Stimulated activated memory B cell treated with anti-CD40 and anti-IgM and Interleukin-4, amounts not matched to agents 10 μg/mL and 1 μg/mL and 100 μg/mL, for 72 hours (primary cell): ENCODE results near the gene TBPL2.
"Not testable (repeated sequence)": the region's sequence is repeated elsewhere in the genome, so short reads cannot be mapped to it uniquely, and the experiment has no call there.

Experiments used
- ATAC-seq: fragments of 150-1000 bp; cut with Tn5 transposase; 2 replicates; pipeline ENCODE4 v1.10.0; 2021
- H3K27ac Mint-ChIP-seq: one replicate; pipeline ENCODE4 v1.8.0; 2022; ENCODE audit warnings: mild to moderate bottlenecking, mixed read lengths
- H3K27me3 Mint-ChIP-seq: one replicate; pipeline ENCODE4 v1.8.0; 2022; ENCODE audit warnings: mixed read lengths
- H3K36me3 Mint-ChIP-seq: one replicate; pipeline ENCODE4 v1.8.0; 2022; ENCODE audit warnings: mixed read lengths
- H3K4me1 Mint-ChIP-seq: one replicate; pipeline ENCODE4 v1.8.0; 2022; ENCODE audit warnings: mixed read lengths
- H3K4me3 Mint-ChIP-seq: one replicate; pipeline ENCODE4 v1.8.0; 2022; ENCODE audit warnings: mild to moderate bottlenecking, moderate library complexity, mixed read lengths
- H3K9me3 Mint-ChIP-seq: one replicate; pipeline ENCODE4 v1.8.0; 2022; ENCODE audit warnings: mixed read lengths

Gene TBPL2

GRCh38 chr14:55440385-55440784 lies at the start of gene TBPL2:
Gene TBPL2, minus strand, starts transcription at chr14:55440616. Its CDS starts 167 bp downstream, at chr14:55440449.
- ATAC-seq: no peak
- H3K4me1 Mint-ChIP-seq: no peaks in the 10 kb centered on the region
- H3K9me3 Mint-ChIP-seq: no peaks in the 10 kb centered on the region
- H3K27me3 Mint-ChIP-seq: peaks cover 23% of the 10 kb centered on the region
- H3K27ac Mint-ChIP-seq: no peak within 1 kb of the TSS
- no peak within 1 kb of the TSS for H3K4me3 Mint-ChIP-seq
- H3K36me3 Mint-ChIP-seq: no peaks in the 10 kb centered on the region

GRCh38 chr14:55488204-55488603 lies 47.8 kb upstream of the TBPL2 start:
- Mint-ChIP-seq H3K27ac (no peak overlapping the region), H3K27me3 (no peaks in the 10 kb centered on the region), H3K4me3 (no peak overlapping the region), H3K36me3 (no peaks in the 10 kb centered on the region), H3K9me3 (no peaks in the 10 kb centered on the region), H3K4me1 (no peaks in the 10 kb centered on the region)
- ATAC-seq: no peak

- no peaks in the 10 kb centered on the region for H3K27me3 Mint-ChIP-seq
- no peaks in the 10 kb centered on the region for H3K36me3 Mint-ChIP-seq
- no peak for ATAC-seq
- no peaks in the 10 kb centered on the region for H3K4me1 Mint-ChIP-seq
- no peak overlapping the region for H3K4me3 Mint-ChIP-seq
- no peaks in the 10 kb centered on the region for H3K9me3 Mint-ChIP-seq
- no peak overlapping the region for H3K27ac Mint-ChIP-seq
Observed at GRCh38 chr14:55482936-55483605, 42.7 kb upstream of the TBPL2 start.

- no peaks in the 10 kb centered on the region for H3K36me3 Mint-ChIP-seq
- ATAC-seq: no peak
- H3K9me3 Mint-ChIP-seq: no peaks in the 10 kb centered on the region
- no peak overlapping the region for H3K4me3 Mint-ChIP-seq
- no peaks in the 10 kb centered on the region for H3K27me3 Mint-ChIP-seq
- H3K27ac Mint-ChIP-seq: no peak overlapping the region
- no peaks in the 10 kb centered on the region for H3K4me1 Mint-ChIP-seq
Observed at GRCh38 chr14:55481769-55482168, 41.4 kb upstream of the TBPL2 start.

GRCh38 chr14:55477680-55478079 lies 37.3 kb upstream of the TBPL2 start:
- Mint-ChIP-seq H3K36me3 (no peaks in the 10 kb centered on the region), H3K4me1 (no peaks in the 10 kb centered on the region), H3K4me3 (no peak overlapping the region), H3K27ac (no peak overlapping the region), H3K9me3 (no peaks in the 10 kb centered on the region), H3K27me3 (no peaks in the 10 kb centered on the region)
- no peak for ATAC-seq

GRCh38 chr14:55476448-55476847 lies 36.0 kb upstream of the TBPL2 start:
- not testable (repeated sequence) for H3K4me1 Mint-ChIP-seq, H3K27me3 Mint-ChIP-seq, H3K9me3 Mint-ChIP-seq, ATAC-seq, H3K36me3 Mint-ChIP-seq, H3K27ac Mint-ChIP-seq, H3K4me3 Mint-ChIP-seq

GRCh38 chr14:55473786-55474185 lies 33.4 kb upstream of the TBPL2 start:
- H3K4me3 Mint-ChIP-seq: no peak overlapping the region
- H3K36me3 Mint-ChIP-seq: no peaks in the 10 kb centered on the region
- no peaks in the 10 kb centered on the region for H3K9me3 Mint-ChIP-seq
- no peak for ATAC-seq
- H3K27me3 Mint-ChIP-seq: peaks cover 11% of the 10 kb centered on the region
- no peak overlapping the region for H3K27ac Mint-ChIP-seq
- no peaks in the 10 kb centered on the region for H3K4me1 Mint-ChIP-seq

- Mint-ChIP-seq H3K4me3 (no peak overlapping the region), H3K27ac (no peak overlapping the region), H3K9me3 (no peaks in the 10 kb centered on the region), H3K4me1 (no peaks in the 10 kb centered on the region), H3K27me3 (peaks cover 20% of the 10 kb centered on the region), H3K36me3 (no peaks in the 10 kb centered on the region)
- ATAC-seq: no peak
Observed at GRCh38 chr14:55470025-55470424, 29.6 kb upstream of the TBPL2 start.

- no peaks in the 10 kb centered on the region for H3K4me1 Mint-ChIP-seq
- no peaks in the 10 kb centered on the region for H3K36me3 Mint-ChIP-seq
- H3K4me3 Mint-ChIP-seq: no peak overlapping the region
- ATAC-seq: no peak
- H3K27me3 Mint-ChIP-seq: peaks cover 31% of the 10 kb centered on the region
- no peak overlapping the region for H3K27ac Mint-ChIP-seq
- no peaks in the 10 kb centered on the region for H3K9me3 Mint-ChIP-seq
Observed at GRCh38 chr14:55467307-55467706, 26.9 kb upstream of the TBPL2 start.

GRCh38 chr14:55458800-55459515 lies 18.5 kb upstream of the TBPL2 start:
- Mint-ChIP-seq H3K9me3 (no peaks in the 10 kb centered on the region), H3K27me3 (peaks cover 23% of the 10 kb centered on the region), H3K36me3 (no peaks in the 10 kb centered on the region), H3K4me3 (no peak overlapping the region), H3K27ac (no peak overlapping the region), H3K4me1 (peaks cover 13% of the 10 kb centered on the region)
- peak; percentile 73 for ATAC-seq

- no peak overlapping the region for H3K27ac Mint-ChIP-seq
- H3K4me1 Mint-ChIP-seq: peaks cover 13% of the 10 kb centered on the region
- no peaks in the 10 kb centered on the region for H3K36me3 Mint-ChIP-seq
- peaks cover 14% of the 10 kb centered on the region for H3K27me3 Mint-ChIP-seq
- ATAC-seq: no peak
- H3K9me3 Mint-ChIP-seq: no peaks in the 10 kb centered on the region
- H3K4me3 Mint-ChIP-seq: no peak overlapping the region
Observed at GRCh38 chr14:55457496-55457895, 17.1 kb upstream of the TBPL2 start.

- not testable (repeated sequence) for ATAC-seq, H3K9me3 Mint-ChIP-seq, H3K4me3 Mint-ChIP-seq, H3K36me3 Mint-ChIP-seq, H3K27ac Mint-ChIP-seq
- Mint-ChIP-seq H3K27me3 (peaks cover 14% of the 10 kb centered on the region), H3K4me1 (peaks cover 13% of the 10 kb centered on the region)
Observed at GRCh38 chr14:55456411-55456810, 16.0 kb upstream of the TBPL2 start.

- no peak overlapping the region for H3K27ac Mint-ChIP-seq
- H3K9me3 Mint-ChIP-seq: no peaks in the 10 kb centered on the region
- peaks cover 19% of the 10 kb centered on the region for H3K4me1 Mint-ChIP-seq
- H3K36me3 Mint-ChIP-seq: no peaks in the 10 kb centered on the region
- ATAC-seq: no peak
- H3K27me3 Mint-ChIP-seq: peaks cover 14% of the 10 kb centered on the region
- H3K4me3 Mint-ChIP-seq: no peak overlapping the region
Observed at GRCh38 chr14:55454264-55455002, 14.0 kb upstream of the TBPL2 start.

GRCh38 chr14:55451950-55452349 lies 11.5 kb upstream of the TBPL2 start:
- Mint-ChIP-seq H3K4me3 (no peak overlapping the region), H3K36me3 (no peaks in the 10 kb centered on the region), H3K27me3 (peaks cover 14% of the 10 kb centered on the region), H3K27ac (no peak overlapping the region), H3K4me1 (peaks cover 6% of the 10 kb centered on the region), H3K9me3 (no peaks in the 10 kb centered on the region)
- no peak for ATAC-seq

- Mint-ChIP-seq H3K4me3 (no peak overlapping the region), H3K4me1 (peaks cover 6% of the 10 kb centered on the region), H3K27me3 (peaks cover 14% of the 10 kb centered on the region), H3K9me3 (no peaks in the 10 kb centered on the region), H3K27ac (no peak overlapping the region), H3K36me3 (no peaks in the 10 kb centered on the region)
- ATAC-seq: no peak
Observed at GRCh38 chr14:55451398-55451797, 11.0 kb upstream of the TBPL2 start.

- no peak overlapping the region for H3K4me3 Mint-ChIP-seq
- no peaks in the 10 kb centered on the region for H3K36me3 Mint-ChIP-seq
- peak; percentile 41 for ATAC-seq
- H3K9me3 Mint-ChIP-seq: no peaks in the 10 kb centered on the region
- H3K27me3 Mint-ChIP-seq: peaks cover 14% of the 10 kb centered on the region
- H3K4me1 Mint-ChIP-seq: peaks cover 6% of the 10 kb centered on the region
- H3K27ac Mint-ChIP-seq: no peak overlapping the region
Observed at GRCh38 chr14:55450987-55451386, 10.6 kb upstream of the TBPL2 start.
